GM10248 (cell line): Measurements from ENCODE around the gene TMEM38B.
"Not testable (repeated sequence)": the region's sequence is repeated elsewhere in the genome, so short reads cannot be mapped to it uniquely, and the experiment has no call there.

Source experiments
- CTCF ChIA-PET: fragments of 300-600 bp; sonication (Branson Sonifier 250); formaldehyde crosslinking; extraction: SDS; loops from one replicate; lab custom pipeline; 2021; ENCODE audit warnings: antibody characterized with exemption; lab: Yijun Ruan, JAX
- POLR2A ChIA-PET: fragments of 350-650 bp; sonication (Branson Sonifier 250); formaldehyde crosslinking; extraction: SDS; loops from one replicate; lab custom pipeline; 2020; ENCODE audit warnings: antibody characterized with exemption; lab: Yijun Ruan, JAX
- DNase-seq: peaks from one replicate; pipeline ENCODE4 v3.0.0; 2012; ENCODE audit errors: extremely low spot score
- CTCF ChIP-seq: IDR thresholded peaks from 2 replicates; pipeline ENCODE4 v1.5.1; 2012; ENCODE audit warnings: mild to moderate bottlenecking, low read depth; ENCODE audit errors: extremely low read depth, missing control alignments, control extremely low read depth

The TMEM38B gene

GRCh38 chr9:105757496-105758251, 63.3 kb downstream of the TMEM38B start:
- no peak for DNase-seq
- ChIA-PET POLR2A (no interaction called here), CTCF (no interaction called here)
- no peak for TF ChIP-seq CTCF

GRCh38 chr9:105760053-105760452, 65.7 kb downstream of the TMEM38B start:
- POLR2A ChIA-PET, result no interaction called here
- CTCF ChIA-PET, result interaction anchor here (1.6 kb wide), 1 partner anchor 13 kb away, joined by 6 read pairs; no protein-coding TSS in a partner anchor
- no peak for TF ChIP-seq CTCF
- no peak for DNase-seq

- CTCF ChIA-PET, DNase-seq, POLR2A ChIA-PET: not testable (repeated sequence)
Observed at GRCh38 chr9:105782561-105783494, 88.5 kb downstream of the TMEM38B start.

- DNase-seq, POLR2A ChIA-PET, CTCF ChIA-PET: not testable (repeated sequence)
Observed at GRCh38 chr9:105783495-105783872, 89.1 kb downstream of the TMEM38B start.

- DNase-seq, result not testable (repeated sequence)
Observed at GRCh38 chr9:105786796-105787195, 92.5 kb downstream of the TMEM38B start.

GRCh38 chr9:105816202-105816744, 121.9 kb downstream of the TMEM38B start:
- POLR2A ChIA-PET, result no interaction called here
- no peak for TF ChIP-seq CTCF

More at GRCh38 chr9:105786796-105787195, 92.5 kb downstream of the TMEM38B start:
- CTCF ChIA-PET, POLR2A ChIA-PET: not testable (repeated sequence)

GRCh38 chr9:105816981-105817380, 122.6 kb downstream of the TMEM38B start:
- no peak for TF ChIP-seq CTCF
- no peak for DNase-seq
- POLR2A ChIA-PET, result no interaction called here
- CTCF ChIA-PET, result no interaction called here

More at GRCh38 chr9:105816202-105816744, 121.9 kb downstream of the TMEM38B start:
- CTCF ChIA-PET, result no interaction called here
- DNase-seq, result no peak

GRCh38 chr9:105818903-105819302, 124.6 kb downstream of the TMEM38B start:
- ChIA-PET POLR2A (no interaction called here), CTCF (no interaction called here)
- no peak for DNase-seq
- no peak for TF ChIP-seq CTCF
